Measurements from ENCODE around the gene SNX7.

DNA sequence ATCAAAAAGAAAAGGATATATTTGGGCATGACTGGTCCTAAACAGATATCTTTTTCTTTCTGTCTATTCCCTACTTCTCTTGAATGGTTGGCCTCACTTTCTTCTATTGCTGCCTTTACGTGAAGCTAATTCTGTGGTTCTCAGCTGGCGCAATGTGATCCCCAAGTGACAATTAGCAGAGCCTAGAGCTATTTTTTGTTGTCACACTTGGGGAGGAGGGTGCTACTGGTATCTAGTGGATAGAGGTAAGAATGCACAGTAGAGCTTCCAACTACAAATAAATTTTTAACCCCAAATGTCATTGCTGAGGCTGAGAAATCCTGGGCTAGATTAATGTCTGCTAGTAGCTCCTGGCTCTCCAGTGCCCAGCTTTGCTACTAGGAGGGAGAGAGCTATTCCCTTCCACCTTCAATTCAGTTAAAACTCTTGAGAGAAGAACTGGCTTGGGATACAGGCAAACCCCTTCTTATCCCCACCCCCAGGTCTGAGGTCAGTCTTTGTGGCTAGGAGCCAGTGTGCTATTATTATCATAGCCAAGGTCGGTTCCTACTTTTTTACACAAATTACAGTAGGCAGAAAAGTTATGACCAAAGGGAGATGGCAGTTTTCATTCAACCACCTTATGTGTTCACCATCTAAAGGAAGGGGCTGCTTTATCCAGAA lies 102.1 kb downstream of the SNX7 start:
- TF ChIP-seq FOSL2 (IDR thresholded peaks at IDR 0.05) (no peak), FOSL2 (CRISPR knock-in tag; IDR thresholded peaks at IDR 0.05) (no peak), POLR2A (IDR thresholded peaks at IDR 0.05; ENCODE audit: low read length) (no peak), E2F6 (IDR thresholded peaks at IDR 0.05; ENCODE audit: borderline replicate concordance, low read depth) (no peak), HEYL (CRISPR knock-in tag; IDR thresholded peaks at IDR 0.05) (no peak), CHD2 (IDR thresholded peaks at IDR 0.05; ENCODE audit: low read length, partially characterized antibody) (no peak), RFX5 (IDR thresholded peaks at IDR 0.05) (no peak), ZNF302 (CRISPR knock-in tag; IDR thresholded peaks at IDR 0.05) (no peak), HMGXB4 (CRISPR knock-in tag; IDR thresholded peaks at IDR 0.05; ENCODE audit: borderline replicate concordance) (no peak), RCOR1 (IDR thresholded peaks at IDR 0.05; ENCODE audit: low read depth, low read length) (no peak), SMC3 (IDR thresholded peaks at IDR 0.05) (no peak), EHMT2 (IDR thresholded peaks at IDR 0.05; ENCODE audit: low read depth) (no peak)
- TF ChIP-seq, protein P1, sequence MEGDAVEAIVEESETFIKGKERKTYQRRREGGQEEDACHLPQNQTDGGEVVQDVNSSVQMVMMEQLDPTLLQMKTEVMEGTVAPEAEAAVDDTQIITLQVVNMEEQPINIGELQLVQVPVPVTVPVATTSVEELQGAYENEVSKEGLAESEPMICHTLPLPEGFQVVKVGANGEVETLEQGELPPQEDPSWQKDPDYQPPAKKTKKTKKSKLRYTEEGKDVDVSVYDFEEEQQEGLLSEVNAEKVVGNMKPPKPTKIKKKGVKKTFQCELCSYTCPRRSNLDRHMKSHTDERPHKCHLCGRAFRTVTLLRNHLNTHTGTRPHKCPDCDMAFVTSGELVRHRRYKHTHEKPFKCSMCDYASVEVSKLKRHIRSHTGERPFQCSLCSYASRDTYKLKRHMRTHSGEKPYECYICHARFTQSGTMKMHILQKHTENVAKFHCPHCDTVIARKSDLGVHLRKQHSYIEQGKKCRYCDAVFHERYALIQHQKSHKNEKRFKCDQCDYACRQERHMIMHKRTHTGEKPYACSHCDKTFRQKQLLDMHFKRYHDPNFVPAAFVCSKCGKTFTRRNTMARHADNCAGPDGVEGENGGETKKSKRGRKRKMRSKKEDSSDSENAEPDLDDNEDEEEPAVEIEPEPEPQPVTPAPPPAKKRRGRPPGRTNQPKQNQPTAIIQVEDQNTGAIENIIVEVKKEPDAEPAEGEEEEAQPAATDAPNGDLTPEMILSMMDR (IDR thresholded peaks at IDR 0.05): no peak
- TF ChIP-seq, protein P2, sequence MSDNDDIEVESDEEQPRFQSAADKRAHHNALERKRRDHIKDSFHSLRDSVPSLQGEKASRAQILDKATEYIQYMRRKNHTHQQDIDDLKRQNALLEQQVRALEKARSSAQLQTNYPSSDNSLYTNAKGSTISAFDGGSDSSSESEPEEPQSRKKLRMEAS (IDR thresholded peaks at IDR 0.05): no peak
- TF ChIP-seq, protein P3, sequence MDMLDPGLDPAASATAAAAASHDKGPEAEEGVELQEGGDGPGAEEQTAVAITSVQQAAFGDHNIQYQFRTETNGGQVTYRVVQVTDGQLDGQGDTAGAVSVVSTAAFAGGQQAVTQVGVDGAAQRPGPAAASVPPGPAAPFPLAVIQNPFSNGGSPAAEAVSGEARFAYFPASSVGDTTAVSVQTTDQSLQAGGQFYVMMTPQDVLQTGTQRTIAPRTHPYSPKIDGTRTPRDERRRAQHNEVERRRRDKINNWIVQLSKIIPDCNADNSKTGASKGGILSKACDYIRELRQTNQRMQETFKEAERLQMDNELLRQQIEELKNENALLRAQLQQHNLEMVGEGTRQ (IDR thresholded peaks at IDR 0.05): no peak

All from A549 (cell line).